ENCODE data around the gene GRM4. TPM values are rescaled to one million over a fixed set of nuclear protein-coding genes. Genes with fewer than 3 reads are reported as not detected.

The GRM4 gene
- total RNA-seq, 2 experiments from 2014 or later, result 0.05 TPM; not detected in 1

- POLR2A ChIA-PET, result no interaction called here
- H3K27ac Mint-ChIP-seq, result no peak overlapping the region
- intact Hi-C loops (cut with micrococcal nuclease), result no loop called here
- CTCF ChIA-PET, result no interaction called here
- H3K4me3 Mint-ChIP-seq, result no peak overlapping the region
- H3K9me3 Mint-ChIP-seq, result no peaks in the 10 kb centered on the region
- H3K27me3 Mint-ChIP-seq, result no peaks in the 10 kb centered on the region
- H3K4me1 Mint-ChIP-seq (ENCODE audit: low read depth), result no peaks in the 10 kb centered on the region
- no peaks in the 10 kb centered on the region for H3K36me3 Mint-ChIP-seq
- DNase-seq, result no peak
Observed at GRCh38 chr6:34035161-34035560, 110.7 kb downstream of the GRM4 start.

GRCh38 chr6:34032856-34033255 is 113.0 kb downstream of the GRM4 start:
- no peaks in the 10 kb centered on the region for H3K4me1 Mint-ChIP-seq (ENCODE audit: low read depth)
- no peaks in the 10 kb centered on the region for H3K27me3 Mint-ChIP-seq
- H3K4me3 Mint-ChIP-seq, result no peak overlapping the region
- no peaks in the 10 kb centered on the region for H3K36me3 Mint-ChIP-seq
- POLR2A ChIA-PET, result no interaction called here
- H3K9me3 Mint-ChIP-seq, result no peaks in the 10 kb centered on the region
- CTCF ChIA-PET, result interaction anchor here (1.0 to 1.5 kb wide), 2 partner anchors 15 to 22 kb away, joined by 3 read pairs; no protein-coding TSS in a partner anchor
- no peak for DNase-seq
- intact Hi-C loops (cut with micrococcal nuclease), result no loop called here
- H3K27ac Mint-ChIP-seq, result no peak overlapping the region

GRCh38 chr6:34031625-34032383 is 114.1 kb downstream of the GRM4 start:
- H3K27me3 Mint-ChIP-seq, result no peaks in the 10 kb centered on the region
- H3K4me1 Mint-ChIP-seq (ENCODE audit: low read depth), result no peaks in the 10 kb centered on the region
- no peaks in the 10 kb centered on the region for H3K36me3 Mint-ChIP-seq
- intact Hi-C loops (cut with micrococcal nuclease), result no loop called here
- no peak for DNase-seq
- CTCF ChIA-PET, result interaction anchor here (1.0 kb wide), 1 partner anchor 17 kb away, joined by 3 read pairs; no protein-coding TSS in a partner anchor
- no peaks in the 10 kb centered on the region for H3K9me3 Mint-ChIP-seq
- POLR2A ChIA-PET, result no interaction called here
- no peak overlapping the region for H3K4me3 Mint-ChIP-seq
- no peak overlapping the region for H3K27ac Mint-ChIP-seq

- no peak for DNase-seq
- no peaks in the 10 kb centered on the region for H3K36me3 Mint-ChIP-seq
- H3K4me3 Mint-ChIP-seq, result no peak overlapping the region
- ChIA-PET CTCF (no interaction called here), POLR2A (no interaction called here)
- H3K27ac Mint-ChIP-seq, result no peak overlapping the region
- H3K4me1 Mint-ChIP-seq (ENCODE audit: low read depth), result no peaks in the 10 kb centered on the region
- no peaks in the 10 kb centered on the region for H3K9me3 Mint-ChIP-seq
- no peaks in the 10 kb centered on the region for H3K27me3 Mint-ChIP-seq
- intact Hi-C loops (cut with micrococcal nuclease), result no loop called here
Observed at GRCh38 chr6:34030831-34031624, 114.9 kb downstream of the GRM4 start.

GRCh38 chr6:34029489-34030280 is 116.2 kb downstream of the GRM4 start:
- POLR2A ChIA-PET, result no interaction called here
- no peaks in the 10 kb centered on the region for H3K9me3 Mint-ChIP-seq
- intact Hi-C loops (cut with micrococcal nuclease), result loop anchor here (5.0 kb wide), 1 partner anchor 172 kb away; no protein-coding TSS in a partner anchor

GRCh38 chr6:34028691-34029360 is 117.1 kb downstream of the GRM4 start:
- Mint-ChIP-seq H3K36me3 (no peaks in the 10 kb centered on the region), H3K9me3 (no peaks in the 10 kb centered on the region), H3K27ac (no peak overlapping the region), H3K27me3 (no peaks in the 10 kb centered on the region), H3K4me1 (ENCODE audit: low read depth) (no peaks in the 10 kb centered on the region), H3K4me3 (no peak overlapping the region)
- CTCF ChIA-PET, result interaction anchor here (0.8 to 6.9 kb wide), 12 partner anchors 10 to 318 kb away, joined by 3 to 254 read pairs (median 6); partner anchors contain the start of genes IP6K3, LEMD2 and UQCC2
- POLR2A ChIA-PET, result no interaction called here
- DNase-seq, result no peak
- intact Hi-C loops (cut with micrococcal nuclease), result loop anchor here (5.0 kb wide), 1 partner anchor 172 kb away; no protein-coding TSS in a partner anchor

More at GRCh38 chr6:34029489-34030280, 116.2 kb downstream of the GRM4 start:
- CTCF ChIA-PET, result interaction anchor here (6.9 kb wide), 1 partner anchor 260 kb away, joined by 254 read pairs; no protein-coding TSS in a partner anchor
- no peaks in the 10 kb centered on the region for H3K36me3 Mint-ChIP-seq
- H3K4me3 Mint-ChIP-seq, result no peak overlapping the region
- no peaks in the 10 kb centered on the region for H3K27me3 Mint-ChIP-seq
- H3K4me1 Mint-ChIP-seq (ENCODE audit: low read depth), result no peaks in the 10 kb centered on the region
- no peak overlapping the region for H3K27ac Mint-ChIP-seq
- no peak for DNase-seq

- CTCF ChIA-PET, result interaction anchor here (0.6 to 6.9 kb wide), 29 partner anchors 8 to 841 kb away, joined by 3 to 254 read pairs (median 4); partner anchors contain the start of genes IP6K3, LEMD2 and UQCC2
- H3K36me3 Mint-ChIP-seq, result no peaks in the 10 kb centered on the region
- no peak for DNase-seq
- POLR2A ChIA-PET, result interaction anchor here (1.0 to 1.6 kb wide), 2 partner anchors 256 to 258 kb away, joined by 3 to 7 read pairs; no protein-coding TSS in a partner anchor
- H3K27ac Mint-ChIP-seq, result no peak overlapping the region
- H3K27me3 Mint-ChIP-seq, result no peaks in the 10 kb centered on the region
- intact Hi-C loops (cut with micrococcal nuclease), result loop anchor here (1.0 to 5.0 kb wide), 3 partner anchors 171 to 284 kb away; no protein-coding TSS in a partner anchor
- no peak overlapping the region for H3K4me3 Mint-ChIP-seq
- H3K9me3 Mint-ChIP-seq, result no peaks in the 10 kb centered on the region
- H3K4me1 Mint-ChIP-seq (ENCODE audit: low read depth), result no peaks in the 10 kb centered on the region
Observed at GRCh38 chr6:34027939-34028441, 117.9 kb downstream of the GRM4 start.

- ChIA-PET CTCF (interaction anchor here (0.5 to 6.9 kb wide), 31 partner anchors 8 to 842 kb away, joined by 3 to 254 read pairs (median 4); partner anchors contain the start of genes IP6K3, LEMD2 and UQCC2), POLR2A (interaction anchor here (1.0 to 1.6 kb wide), 2 partner anchors 255 to 258 kb away, joined by 3 to 7 read pairs; no protein-coding TSS in a partner anchor)
- no peaks in the 10 kb centered on the region for H3K36me3 Mint-ChIP-seq
- intact Hi-C loops (cut with micrococcal nuclease), result loop anchor here (1.0 to 5.0 kb wide), 3 partner anchors 170 to 283 kb away; no protein-coding TSS in a partner anchor
- no peaks in the 10 kb centered on the region for H3K27me3 Mint-ChIP-seq
- no peaks in the 10 kb centered on the region for H3K4me1 Mint-ChIP-seq (ENCODE audit: low read depth)
- H3K4me3 Mint-ChIP-seq, result no peak overlapping the region
- no peaks in the 10 kb centered on the region for H3K9me3 Mint-ChIP-seq
- DNase-seq, result peak; percentile 65
- no peak overlapping the region for H3K27ac Mint-ChIP-seq
Observed at GRCh38 chr6:34027445-34027936, 118.4 kb downstream of the GRM4 start.

GRCh38 chr6:34025861-34026260 is 120.0 kb downstream of the GRM4 start:
- no peak overlapping the region for H3K4me3 Mint-ChIP-seq
- H3K36me3 Mint-ChIP-seq, result no peaks in the 10 kb centered on the region
- intact Hi-C loops (cut with micrococcal nuclease), result loop anchor here (5.0 kb wide), 1 partner anchor 169 kb away; no protein-coding TSS in a partner anchor
- no peak for DNase-seq
- no peaks in the 10 kb centered on the region for H3K9me3 Mint-ChIP-seq
- no peaks in the 10 kb centered on the region for H3K4me1 Mint-ChIP-seq (ENCODE audit: low read depth)
- CTCF ChIA-PET, result interaction anchor here (0.9 to 6.9 kb wide), 4 partner anchors 11 to 281 kb away, joined by 3 to 254 read pairs (median 21); partner anchors contain the start of gene IP6K3
- H3K27ac Mint-ChIP-seq, result no peak overlapping the region
- peaks cover 3% of the 10 kb centered on the region for H3K27me3 Mint-ChIP-seq
- POLR2A ChIA-PET, result interaction anchor here (0.6 kb wide), 1 partner anchor 406 kb away, joined by 3 read pairs; no protein-coding TSS in a partner anchor

GRCh38 chr6:34025112-34025807 is 120.6 kb downstream of the GRM4 start:
- DNase-seq, result no peak
- no peak overlapping the region for H3K4me3 Mint-ChIP-seq
- intact Hi-C loops (cut with micrococcal nuclease), result loop anchor here (5.0 kb wide), 1 partner anchor 168 kb away; no protein-coding TSS in a partner anchor
- POLR2A ChIA-PET, result no interaction called here
- H3K27me3 Mint-ChIP-seq, result peaks cover 3% of the 10 kb centered on the region
- no peaks in the 10 kb centered on the region for H3K4me1 Mint-ChIP-seq (ENCODE audit: low read depth)
- CTCF ChIA-PET, result interaction anchor here (1.0 to 6.9 kb wide), 3 partner anchors 11 to 255 kb away, joined by 3 to 254 read pairs (median 3); no protein-coding TSS in a partner anchor
- no peaks in the 10 kb centered on the region for H3K9me3 Mint-ChIP-seq
- no peaks in the 10 kb centered on the region for H3K36me3 Mint-ChIP-seq
- H3K27ac Mint-ChIP-seq, result no peak overlapping the region
